Thyroid gland (tissue), 4 donors: ENCODE results near the gene TXLNB. TPM values are rescaled to one million over a fixed set of nuclear protein-coding genes. Genes with fewer than 3 reads are reported as not detected.

Experiments
- DNase-seq, 2 donors: peaks; one replicate each; pipeline ENCODE4 v3.0.0-alpha.2; 2019
- H3K27ac ChIP-seq, 3 donors: fragments of 200-600 bp; sonication (generic); 1 replicate in 2 of 3; 2 replicates in 1 of 3; pipeline ENCODE4 v1.5.1; 2016 to 2019; ENCODE audit warnings: mild to moderate bottlenecking in 1 of 3, moderate library complexity in 1 of 3
- H3K27me3 ChIP-seq: fragments of 200-600 bp; sonication (generic); one replicate; pipeline ENCODE4 v1.5.1; 2019
- H3K36me3 ChIP-seq, 2 donors: fragments of 200-600 bp; sonication (generic); one replicate each; pipeline ENCODE4 v1.5.1; 2016 to 2019
- H3K4me1 ChIP-seq, 2 donors: fragments of 200-600 bp; sonication (generic); one replicate each; pipeline ENCODE4 v1.5.1; 2017 to 2019
- H3K4me3 ChIP-seq, 3 donors: fragments of 200-600 bp; sonication (generic); replicated peaks in 1 of 3; 1 replicate in 2 of 3; 2 replicates in 1 of 3; pipeline ENCODE4 v1.5.1; 2016; ENCODE audit warnings: mild to moderate bottlenecking in 1 of 3
- H3K9me3 ChIP-seq: fragments of 200-600 bp; sonication (generic); one replicate; pipeline ENCODE4 v1.5.1; 2017
- CTCF ChIP-seq, 6 experiments: fragments of 200-600 bp in 3 of 6; fragments of 450-650 bp in 3 of 6; sonication (generic) in 3 of 6; IDR thresholded peaks; one replicate each; pipeline ENCODE4 v1.5.1; 2016 to 2019; ENCODE audit warnings: antibody characterized with exemption in 6 of 6, mild to moderate bottlenecking in 2 of 6, inconsistent platforms in 1 of 6, moderate library complexity in 1 of 6
- POLR2A ChIP-seq, 2 donors: fragments of 450-650 bp; IDR thresholded peaks; one replicate each; pipeline ENCODE4 v1.6.1; 2017; ENCODE audit warnings: antibody characterized with exemption in 2 of 2, mild to moderate bottlenecking in 2 of 2, moderate library complexity in 1 of 2
- WGBS, 2 donors: methylation state at CpG; one replicate each; pipeline ENCODE4 v1.1.5; 2017; 5-methylcytosine and 5-hydroxymethylcytosine counted together
- intact Hi-C: fragments of 100-400 bp; cut with DNase I; formaldehyde crosslinking; loops from one replicate; pipeline ENCODE4 v1.15.1; 2023
- total RNA-seq, 4 donors: library from RNA; depleted of rRNA; stranded (reverse); fragments of >200 nt; gene quantifications; one replicate each; pipeline ENCODE4 v1.2.3, GENCODE V29; 2016

Gene TXLNB
- total RNA-seq, 4 donors from 2014 or later, result 0.17 to 1.3 (median 0.32) TPM

GRCh38 chr6:139313229-139313628 lies 21.4 kb upstream of the TXLNB start:
- H3K27me3 ChIP-seq, result no peaks in the 10 kb centered on the region
- H3K9me3 ChIP-seq, result no peaks in the 10 kb centered on the region
- DNase-seq, result no peak
- no peaks in the 10 kb centered on the region for H3K36me3 ChIP-seq
- TF ChIP-seq POLR2A (IDR thresholded peaks at IDR 0.05) (no peak), CTCF (IDR thresholded peaks at IDR 0.05) (no peak)
- no peak overlapping the region for H3K4me3 ChIP-seq
- intact Hi-C loops, result no loop called here
- WGBS, 2 donors, result 90 to 99% methylated on average over 7 of the region's 7 CpGs
- H3K4me1 ChIP-seq, result no peaks in the 10 kb centered on the region
- H3K27ac ChIP-seq, result no peak overlapping the region

GRCh38 chr6:139311831-139312230 lies 20.0 kb upstream of the TXLNB start:
- H3K27me3 ChIP-seq, result no peaks in the 10 kb centered on the region
- no peaks in the 10 kb centered on the region for H3K9me3 ChIP-seq
- no peak overlapping the region for H3K27ac ChIP-seq
- intact Hi-C loops, result no loop called here
- TF ChIP-seq POLR2A (IDR thresholded peaks at IDR 0.05) (no peak), CTCF (IDR thresholded peaks at IDR 0.05) (no peak)
- H3K4me1 ChIP-seq, result no peaks in the 10 kb centered on the region
- no peaks in the 10 kb centered on the region for H3K36me3 ChIP-seq
- no peak overlapping the region for H3K4me3 ChIP-seq
- no peak for DNase-seq
- 86 to 92% methylated on average over 2 of the region's 2 CpGs for WGBS, 2 donors

- Histone ChIP-seq H3K36me3 (no peaks in the 10 kb centered on the region), H3K9me3 (no peaks in the 10 kb centered on the region), H3K27me3 (no peaks in the 10 kb centered on the region), H3K27ac (no peak overlapping the region), H3K4me3 (no peak overlapping the region), H3K4me1 (no peaks in the 10 kb centered on the region)
- TF ChIP-seq POLR2A (IDR thresholded peaks at IDR 0.05) (no peak), CTCF (IDR thresholded peaks at IDR 0.05) (no peak)
- intact Hi-C loops, result no loop called here
- no peak for DNase-seq
- WGBS, 2 donors, result 95 to 97% methylated on average over 2 of the region's 2 CpGs
Measured at GRCh38 chr6:139308936-139309603, 17.3 kb upstream of the TXLNB start.

GRCh38 chr6:139308286-139308916 lies 16.6 kb upstream of the TXLNB start:
- no peak for TF ChIP-seq CTCF (IDR thresholded peaks at IDR 0.05)
- TF ChIP-seq POLR2A (IDR thresholded peaks at IDR 0.05), result no peak
- Histone ChIP-seq H3K9me3 (no peaks in the 10 kb centered on the region), H3K27me3 (no peaks in the 10 kb centered on the region), H3K27ac (no peak overlapping the region), H3K4me3 (no peak overlapping the region), H3K4me1 (no peaks in the 10 kb centered on the region), H3K36me3 (no peaks in the 10 kb centered on the region)
- WGBS, 2 donors, result 74 to 88% methylated on average over 5 of the region's 5 CpGs
- intact Hi-C loops, result no loop called here
- no peak for DNase-seq

- H3K4me1 ChIP-seq, result no peaks in the 10 kb centered on the region
- no peak for DNase-seq
- 87% methylated on average over 3 of the region's 3 CpGs for WGBS, 2 donors
- TF ChIP-seq CTCF (IDR thresholded peaks at IDR 0.05), result no peak
- TF ChIP-seq POLR2A (IDR thresholded peaks at IDR 0.05), result no peak
- H3K36me3 ChIP-seq, result no peaks in the 10 kb centered on the region
- intact Hi-C loops, result no loop called here
- no peak overlapping the region for H3K27ac ChIP-seq
- H3K9me3 ChIP-seq, result no peaks in the 10 kb centered on the region
- H3K4me3 ChIP-seq, result no peak overlapping the region
- no peaks in the 10 kb centered on the region for H3K27me3 ChIP-seq
Measured at GRCh38 chr6:139306291-139306981, 14.6 kb upstream of the TXLNB start.
